Activated CD4-positive, alpha-beta T cell treated with anti-CD3 and anti-CD28 coated beads, Interleukin-2, amount 50 U/mL, for 48 hours (primary cell): ENCODE measurements around the gene ALOX15B.
"Not testable (repeated sequence)": the region's sequence is repeated elsewhere in the genome, so short reads cannot be mapped to it uniquely, and the experiment has no call there.

Source experiments
- DNase-seq, 2 experiments: peaks; one replicate each; pipeline ENCODE4 v3.0.0-alpha.2; 2020

Gene ALOX15B

DNA sequence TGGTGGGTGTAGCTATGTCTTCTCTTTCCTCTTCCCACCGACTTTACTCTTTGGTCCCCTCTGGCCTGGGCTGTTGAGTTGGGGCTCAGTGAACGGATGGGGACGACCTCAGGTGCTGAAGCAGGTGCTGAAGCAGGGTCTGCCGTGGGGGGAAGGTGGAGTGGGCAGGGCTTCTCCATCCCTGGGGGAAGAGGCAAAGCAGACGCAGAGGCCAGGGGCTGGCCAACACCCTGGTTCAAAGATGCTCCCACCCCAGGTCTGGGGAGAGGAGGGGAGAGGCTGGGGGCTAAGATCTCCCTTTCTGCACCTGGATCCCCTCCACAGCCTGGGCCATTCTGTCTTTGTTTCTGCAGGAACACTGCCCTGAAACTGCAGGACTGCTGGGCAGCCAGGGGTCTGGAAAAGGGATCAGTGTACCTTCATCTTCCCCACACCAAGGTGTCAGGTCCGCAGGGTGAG is 25.7 kb downstream of the ALOX15B start:
- no peak for DNase-seq

- DNase-seq, result no peak
These were observed 28.2 kb downstream of the ALOX15B start for GRCh38 chr17:8066841-8067775.

GRCh38 chr17:8067806-8068205 is 28.9 kb downstream of the ALOX15B start:
- no peak for DNase-seq

DNA sequence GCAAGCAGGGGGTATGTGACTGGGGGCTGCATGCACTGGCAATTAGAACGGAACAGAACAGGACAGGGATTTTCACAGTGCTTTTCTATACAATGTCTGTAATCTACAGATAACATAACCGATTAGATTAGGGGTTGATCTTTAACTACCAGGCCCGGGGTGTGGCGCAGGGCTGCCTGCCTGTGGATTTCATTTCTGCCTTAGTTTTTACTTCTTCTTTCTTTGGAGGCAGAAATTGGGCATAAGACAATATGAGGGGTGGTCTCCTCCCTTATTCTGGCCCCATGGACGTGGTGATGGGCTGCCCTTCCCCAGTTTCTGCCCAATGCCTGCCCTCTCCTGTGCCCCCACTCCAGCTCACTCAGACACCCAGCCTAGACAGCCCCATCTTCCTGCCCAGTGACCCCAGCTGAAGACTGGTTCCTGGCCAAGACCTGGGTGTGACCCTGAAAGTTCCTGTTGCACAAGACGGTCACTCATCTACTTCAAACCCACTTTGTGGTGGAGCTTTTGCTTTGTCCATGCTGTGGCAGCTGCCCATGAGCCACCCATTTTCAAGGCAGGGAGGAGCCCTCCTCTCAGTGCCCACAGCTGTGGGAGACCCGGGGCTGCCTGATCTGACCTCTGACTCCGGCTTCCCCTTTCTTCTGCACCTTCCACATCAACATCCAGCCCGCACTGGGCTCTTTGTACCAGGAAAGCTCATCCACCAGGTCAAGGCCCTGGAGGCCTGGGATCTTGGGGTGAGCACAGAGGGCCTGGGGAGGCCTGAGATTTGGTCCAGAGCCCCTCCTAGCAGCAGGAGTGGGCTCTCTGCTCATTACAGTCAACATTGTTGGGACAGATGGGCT is 30.1 kb downstream of the ALOX15B start:
- no peak for DNase-seq

DNA sequence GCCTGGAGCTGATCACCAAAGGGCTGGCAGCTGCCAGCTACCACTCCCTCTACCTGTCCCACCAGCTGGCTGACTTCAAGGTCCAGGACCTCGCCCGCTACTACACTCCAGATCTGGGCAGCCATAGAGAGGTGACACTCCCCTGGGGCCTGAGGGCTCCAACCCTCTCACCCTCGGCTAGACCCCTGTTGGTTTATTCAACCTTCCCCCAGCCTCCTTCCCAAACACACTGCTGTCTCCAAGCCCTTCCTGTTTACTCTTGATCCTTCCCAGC is 30.7 kb downstream of the ALOX15B start:
- DNase-seq, result no peak

- DNase-seq, result no peak
These were observed 32.6 kb downstream of the ALOX15B start for GRCh38 chr17:8071496-8071895.

GRCh38 chr17:8072341-8072728 is 33.5 kb downstream of the ALOX15B start:
- DNase-seq, result peak in 1 of 2 experiments; percentile 8

- DNase-seq, result peak; percentile 35 to 47
These were observed 34.0 kb downstream of the ALOX15B start for GRCh38 chr17:8072729-8073461.

GRCh38 chr17:8073627-8074484 is 35.0 kb downstream of the ALOX15B start:
- DNase-seq, result peak; percentile 90 to 92

- no peak for DNase-seq
These were observed 35.7 kb downstream of the ALOX15B start for GRCh38 chr17:8074554-8074953.

DNA sequence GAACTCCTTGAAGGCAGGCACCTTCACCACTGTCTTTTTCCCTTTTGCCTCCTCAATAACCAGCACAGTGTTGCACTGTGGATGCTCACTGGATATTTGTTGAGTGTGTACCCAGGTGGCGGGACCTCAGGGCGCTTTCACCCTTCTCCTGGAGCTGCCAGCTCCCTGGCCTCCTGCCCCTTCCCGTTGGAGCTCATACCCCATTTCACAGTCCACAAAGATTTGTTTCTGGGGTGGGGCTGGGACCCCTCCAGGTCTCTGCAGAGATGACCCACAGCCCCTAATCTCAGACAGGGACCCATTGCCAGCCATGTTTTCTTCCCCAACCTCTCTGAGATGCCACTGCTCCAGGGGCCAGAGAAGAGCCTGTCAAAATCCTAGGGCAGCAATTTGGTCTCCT is 36.2 kb downstream of the ALOX15B start:
- DNase-seq, result no peak

DNA sequence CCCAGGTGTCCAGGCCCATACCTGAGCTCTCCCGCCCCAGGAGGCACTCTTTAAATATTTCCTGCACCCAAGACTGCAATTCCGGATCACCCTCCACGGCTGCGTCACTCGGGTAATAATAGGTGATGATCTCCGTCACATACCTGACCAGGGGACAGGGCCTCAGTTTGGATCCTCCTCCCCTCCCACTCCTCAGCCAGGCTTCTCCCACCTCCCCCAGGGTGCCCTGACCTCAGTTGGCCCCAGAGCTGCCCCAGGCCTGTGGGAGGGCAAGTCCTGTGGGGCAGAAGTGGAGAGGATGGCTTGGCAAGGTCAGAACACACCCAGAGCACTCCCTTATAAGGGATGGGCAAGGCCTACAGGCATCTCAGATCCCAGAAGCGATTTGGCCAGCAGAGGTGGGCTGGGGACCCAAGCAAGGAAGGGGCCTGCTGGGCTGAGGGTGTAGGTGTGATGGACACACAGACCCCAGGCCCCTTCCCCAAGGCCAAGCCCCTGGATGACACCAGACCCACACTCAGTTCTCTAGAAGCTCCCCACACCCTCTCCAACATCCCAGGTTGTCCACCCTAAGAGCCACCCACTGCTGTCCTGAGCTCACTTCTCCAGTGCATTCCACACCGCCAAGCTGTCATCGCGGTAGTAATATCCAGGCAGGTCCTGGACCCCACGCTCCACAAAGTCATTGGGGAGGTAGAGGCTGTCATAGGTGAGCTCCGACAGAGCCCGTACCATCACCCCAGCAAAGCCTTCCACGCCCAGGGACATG is 36.9 kb downstream of the ALOX15B start:
- DNase-seq, result no peak

GRCh38 chr17:8076502-8077266 is 37.8 kb downstream of the ALOX15B start:
- DNase-seq, result no peak

- not testable (repeated sequence) for DNase-seq
These were observed 39.1 kb downstream of the ALOX15B start for GRCh38 chr17:8077939-8078338.

DNA sequence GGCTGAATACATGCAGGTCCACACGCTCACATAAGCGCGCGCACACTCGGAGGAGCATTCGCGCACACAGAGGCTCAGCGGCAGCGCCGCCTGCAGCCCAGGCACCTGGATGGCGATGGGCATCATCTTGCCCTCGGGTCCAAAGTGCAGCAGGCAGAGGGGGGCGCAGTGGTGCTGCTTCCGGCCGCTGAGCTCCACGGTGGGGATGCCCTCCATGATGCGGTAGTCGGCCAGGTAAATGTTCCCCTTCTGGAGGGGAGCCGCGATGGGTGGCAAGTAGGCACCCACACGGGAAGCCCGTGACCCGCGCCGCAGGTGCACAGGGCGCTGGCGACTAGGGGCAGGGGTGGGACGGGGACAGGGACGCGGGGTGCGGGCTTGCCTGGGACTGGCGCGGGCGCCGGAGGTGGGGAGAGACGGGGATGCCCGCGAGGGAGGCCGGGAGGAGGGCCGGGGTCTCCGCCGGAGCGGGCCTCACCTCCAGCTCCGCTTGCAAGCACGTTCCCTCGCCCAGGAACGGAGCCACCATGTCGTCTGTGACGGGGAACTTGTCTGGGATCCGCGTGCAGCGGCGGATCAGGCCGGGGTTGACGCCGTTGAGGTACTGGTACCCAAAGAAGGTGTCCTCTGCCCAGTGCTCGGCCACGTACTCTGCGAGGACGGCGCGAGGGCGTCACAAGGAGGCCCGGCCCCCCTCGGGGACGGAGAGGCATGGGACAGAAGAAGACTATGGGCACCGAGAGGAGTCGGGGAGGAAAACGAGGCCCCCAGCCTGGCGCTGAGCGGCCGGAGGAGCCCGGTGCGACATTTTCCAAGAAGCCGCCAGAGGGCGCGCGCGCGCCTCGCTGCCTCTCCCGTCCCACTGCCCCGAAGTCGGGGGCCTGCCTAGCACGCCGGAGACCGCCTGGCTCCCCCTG is 40.7 kb downstream of the ALOX15B start:
- DNase-seq, result peak; percentile 84 to 88

DNA sequence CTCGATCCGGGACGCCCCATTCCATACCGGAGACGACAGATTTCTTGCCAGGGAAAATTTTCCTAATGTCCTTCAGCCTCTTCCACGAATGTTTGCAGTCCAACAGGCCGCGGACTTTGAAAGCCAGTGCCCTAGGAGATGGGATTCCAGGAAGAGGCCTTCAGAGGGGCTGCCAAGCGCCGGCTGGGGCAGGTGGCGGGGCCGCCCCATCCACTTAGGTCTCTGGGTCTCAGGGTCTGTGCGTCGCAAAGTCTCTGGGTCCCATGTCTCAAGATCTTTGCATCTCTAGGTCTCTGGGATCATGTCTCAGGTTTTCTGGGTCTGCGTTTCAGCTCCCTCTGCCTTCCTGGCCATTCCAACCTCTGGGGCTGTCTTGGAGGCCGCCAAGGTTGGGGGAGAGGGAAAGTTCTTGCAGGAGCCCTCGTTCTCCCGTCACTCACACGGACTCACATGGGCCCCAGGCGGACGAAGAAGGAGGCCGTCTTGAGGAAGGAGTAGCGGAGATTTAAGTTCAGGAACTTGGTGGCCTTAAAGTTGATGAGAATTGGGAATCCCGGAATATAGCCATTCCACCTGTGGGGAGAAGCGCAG is 41.4 kb downstream of the ALOX15B start:
- no peak for DNase-seq

DNA sequence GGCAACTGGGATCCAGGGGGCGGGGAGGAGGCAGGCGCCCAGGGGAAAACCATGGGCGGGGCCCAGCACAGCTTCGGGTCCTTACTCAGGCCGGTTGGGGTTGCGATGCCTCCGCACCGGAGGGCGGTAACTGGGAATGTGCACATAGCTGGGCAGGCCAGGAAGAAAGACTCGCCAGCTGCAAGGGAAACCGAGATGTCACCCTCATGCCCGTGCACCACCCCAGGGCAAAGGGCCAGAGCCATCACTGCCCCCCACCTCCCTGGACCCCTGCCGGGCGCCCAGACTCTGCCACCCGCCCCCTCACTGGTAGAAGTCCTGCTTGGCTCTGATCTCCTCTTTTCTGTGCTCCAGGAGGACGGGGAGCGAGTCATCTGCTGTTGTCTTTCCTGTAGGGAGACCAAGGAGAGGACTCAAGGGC is 42.0 kb downstream of the ALOX15B start:
- no peak for DNase-seq

DNA sequence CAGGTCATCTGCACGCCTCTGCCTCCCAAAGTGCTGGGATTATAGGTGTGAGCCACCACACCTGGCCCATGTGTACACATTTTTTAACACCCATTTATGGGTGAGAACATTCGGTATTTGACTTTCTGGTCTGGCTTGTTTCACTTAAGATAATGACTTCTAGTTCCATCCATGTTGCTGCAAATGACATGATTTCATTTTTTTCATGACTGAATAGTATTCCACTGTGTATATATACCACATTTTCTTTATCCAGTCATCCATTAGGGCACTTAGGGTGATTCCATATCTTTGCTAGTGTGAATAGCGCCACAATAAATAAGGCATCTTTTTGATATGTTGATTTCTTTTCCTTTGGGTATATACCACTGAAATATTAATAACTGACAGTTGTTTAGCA is 43.0 kb downstream of the ALOX15B start:
- DNase-seq, result no peak

- no peak for DNase-seq
These were observed 43.4 kb downstream of the ALOX15B start for GRCh38 chr17:8082292-8082691.
